Measurements from ENCODE around the gene OPRM1. TPM values are rescaled to one million over a fixed set of nuclear protein-coding genes. Genes with fewer than 3 reads are reported as not detected.

The OPRM1 gene
- polyA plus RNA-seq, 3 donors = 0.06 to 0.12 TPM; not detected in 1

- no peak for DNase-seq
Observed at GRCh38 chr6:154206996-154207395, 168.0 kb downstream of the OPRM1 start.

- DNase-seq = no peak
Observed at GRCh38 chr6:154209555-154209954, 170.5 kb downstream of the OPRM1 start.

GRCh38 chr6:154210678-154211077 lies 171.6 kb downstream of the OPRM1 start:
- DNase-seq = no peak

- DNase-seq = no peak
Observed at GRCh38 chr6:154213782-154214181, 174.7 kb downstream of the OPRM1 start.

GRCh38 chr6:154218301-154218700 lies 179.3 kb downstream of the OPRM1 start:
- peak; percentile 42 for DNase-seq

- no peak for DNase-seq
Observed at GRCh38 chr6:154218787-154219186, 179.7 kb downstream of the OPRM1 start.

GRCh38 chr6:154219250-154219649 lies 180.2 kb downstream of the OPRM1 start:
- no peak for DNase-seq

- DNase-seq = no peak
Observed at GRCh38 chr6:154222716-154223115, 183.7 kb downstream of the OPRM1 start.

GRCh38 chr6:154223296-154223695 lies 184.3 kb downstream of the OPRM1 start:
- DNase-seq = no peak

- DNase-seq = no peak
Observed at GRCh38 chr6:154226461-154226860, 187.4 kb downstream of the OPRM1 start.

- no peak for DNase-seq
Observed at GRCh38 chr6:154227862-154228520, 189.0 kb downstream of the OPRM1 start.

- no peak for DNase-seq
Observed at GRCh38 chr6:154228521-154228905, 189.5 kb downstream of the OPRM1 start.

GRCh38 chr6:154229786-154230185 lies 190.7 kb downstream of the OPRM1 start:
- no peak for DNase-seq

- no peak for DNase-seq
Observed at GRCh38 chr6:154230393-154230792, 191.4 kb downstream of the OPRM1 start.

GRCh38 chr6:154230910-154231595 lies 192.0 kb downstream of the OPRM1 start:
- DNase-seq = no peak

GRCh38 chr6:154232013-154232910 lies 193.2 kb downstream of the OPRM1 start:
- DNase-seq = no peak

- no peak for DNase-seq
Observed at GRCh38 chr6:154233383-154233782, 194.3 kb downstream of the OPRM1 start.

GRCh38 chr6:154234019-154234772 lies 195.2 kb downstream of the OPRM1 start:
- DNase-seq = no peak

- peak; percentile 56 for DNase-seq
Observed at GRCh38 chr6:154236646-154237301, 197.7 kb downstream of the OPRM1 start.

- no peak for DNase-seq
Observed at GRCh38 chr6:154238831-154239230, 199.8 kb downstream of the OPRM1 start.

GRCh38 chr6:154239392-154239791 lies 200.4 kb downstream of the OPRM1 start:
- DNase-seq = no peak

Measured in renal pelvis (tissue), 4 donors.